GM12878 (cell line): ENCODE results near the gene PAX3. TPM values are rescaled to one million over a fixed set of nuclear protein-coding genes. Genes with fewer than 3 reads are reported as not detected.

Experiments
- ATAC-seq: fragments of 200-7000 bp; cut with Tn5 transposase; 3 replicates; pipeline ENCODE4 v1.9.1; 2020; ENCODE audit warnings: mild to moderate bottlenecking, moderate library complexity
- BruUV-seq: library from RNA; stranded (reverse); fragments of 400-500 nt; replicated peaks from 2 replicates; lab custom pipeline; 2021; lab: Mats Ljungman, UMichigan
- CTCF ChIA-PET: fragments of 300-600 bp; sonication (Branson Sonifier 250); formaldehyde crosslinking; extraction: SDS; loops from one replicate; lab custom pipeline; 2021; ENCODE audit warnings: inconsistent platforms; lab: Yijun Ruan, JAX
- POLR2A ChIA-PET: fragments of 350-600 bp; formaldehyde crosslinking; extraction: SDS; loops from one replicate; lab custom pipeline; 2021; ENCODE audit warnings: inconsistent platforms; lab: Charles Lee
- RAD21 ChIA-PET: fragments of 300-600 bp; sonication (Branson Sonifier 250); formaldehyde crosslinking; loops from one replicate; lab custom pipeline; 2023; ENCODE audit warnings: antibody characterized with exemption; ENCODE audit not compliant: unreplicated experiment; lab: Charles Lee
- SMC1A ChIA-PET: fragments of 300-600 bp; sonication (Branson Sonifier 250); formaldehyde crosslinking; loops from one replicate; lab custom pipeline; 2023; ENCODE audit not compliant: unreplicated experiment, uncharacterized antibody; lab: Charles Lee
- DNase-seq: peaks from one replicate; pipeline ENCODE4 v3.0.0-alpha.2; 2011; ENCODE audit warnings: low read depth, low spot score
- FAIRE-seq: peaks from 3 replicates; lab custom pipeline; 2011; peaks lifted over from hg19 to GRCh38; lab: Jason Lieb, UNC
- H2AFZ ChIP-seq: 2 replicates; pipeline ENCODE4 v1.6.0; 2011; ENCODE audit warnings: low read depth, low read length, control low read depth; ENCODE audit not compliant: control insufficient read depth
- H3K27ac ChIP-seq: 2 replicates; pipeline ENCODE4 v1.5.1; 2011; ENCODE audit warnings: control low read depth; ENCODE audit not compliant: control insufficient read depth, insufficient read depth
- H3K27me3 ChIP-seq, 2 experiments: replicated peaks in 1 of 2; 2 replicates each; pipeline versions ENCODE4 v1.6.0 to v1.6.1; 2011; ENCODE audit warnings: low read length in 1 of 2; ENCODE audit not compliant: control insufficient read depth in 2 of 2, insufficient read depth in 2 of 2
- H3K36me3 ChIP-seq, 2 experiments: 2 replicates each; pipeline ENCODE4 v1.5.1; 2011; ENCODE audit warnings: low read length in 1 of 2; ENCODE audit not compliant: control insufficient read depth in 2 of 2, insufficient read depth in 2 of 2
- H3K4me1 ChIP-seq: 2 replicates; pipeline ENCODE4 v1.6.1; 2011; ENCODE audit warnings: mild to moderate bottlenecking, low read length, moderate library complexity, mixed read lengths; ENCODE audit not compliant: control insufficient read depth, insufficient read depth
- H3K4me2 ChIP-seq: 2 replicates; pipeline ENCODE4 v1.6.0; 2011; ENCODE audit warnings: control low read depth; ENCODE audit not compliant: control insufficient read depth, insufficient read depth
- H3K4me3 ChIP-seq: fragments of 200-600 bp; sonication (generic); 2 replicates; pipeline ENCODE4 v1.5.1; 2016
- H3K79me2 ChIP-seq: 2 replicates; pipeline ENCODE4 v1.6.0; 2011; ENCODE audit warnings: low read length; ENCODE audit not compliant: control insufficient read depth, insufficient read depth
- H3K9ac ChIP-seq: 2 replicates; pipeline ENCODE4 v1.8.0; 2011; ENCODE audit warnings: low read length, control low read depth, mixed read lengths; ENCODE audit not compliant: control insufficient read depth, insufficient read depth
- H3K9me3 ChIP-seq: replicated peaks from 3 replicates; pipeline ENCODE4 v1.5.1; 2011; ENCODE audit warnings: mild to moderate bottlenecking, low read length; ENCODE audit not compliant: control insufficient read depth, insufficient read depth
- H4K20me1 ChIP-seq: 2 replicates; pipeline ENCODE4 v1.6.0; 2011; ENCODE audit not compliant: control insufficient read depth, insufficient read depth
- JUNB ChIP-seq: IDR thresholded peaks from 2 replicates; pipeline ENCODE4 v1.6.1; 2016; ENCODE audit warnings: antibody characterized with exemption, mild to moderate bottlenecking
- RUNX3 ChIP-seq: IDR thresholded peaks from 2 replicates; pipeline ENCODE4 v1.6.1; 2012; ENCODE audit warnings: low read length, inconsistent platforms
- SPI1 ChIP-seq: IDR thresholded peaks from 2 replicates; pipeline ENCODE4 v1.6.1; 2011; ENCODE audit warnings: low read depth, mild to moderate bottlenecking, low read length, moderate library complexity, borderline replicate concordance; ENCODE audit not compliant: insufficient read depth
- STAT1 ChIP-seq: fragments of 450-650 bp; conservative IDR thresholded peaks from 2 replicates; pipeline ENCODE4 v1.6.1; 2014; ENCODE audit warnings: antibody characterized with exemption, mild to moderate bottlenecking
- STAT3 ChIP-seq: IDR thresholded peaks from 2 replicates; pipeline ENCODE4 v1.6.1; 2011; ENCODE audit warnings: low read depth, low read length, improper control_type of control experiment
- USF1 ChIP-seq: IDR thresholded peaks from 2 replicates; pipeline ENCODE4 v1.6.1; 2011; ENCODE audit warnings: borderline replicate concordance, low read depth, mild to moderate bottlenecking, moderate library complexity, mixed read lengths, low read length; ENCODE audit not compliant: insufficient read depth; ENCODE audit errors: extremely low read length
- WGBS: methylation state at CpG from one replicate; pipeline ENCODE4 v1.1.6; 2016; ENCODE audit warnings: low lambda C conversion rate; ENCODE audit not compliant: insufficient replicate concordance, insufficient coverage; ENCODE audit errors: missing lambda C conversion rate; 5-methylcytosine and 5-hydroxymethylcytosine counted together
- in situ Hi-C: fragments of 300-500 bp; cut with MboI; formaldehyde crosslinking; loops from 9 replicates; pipeline ENCODE4 v1.14.3; 2018; ENCODE audit warnings: mixed read lengths
- intact Hi-C: fragments of 100-400 bp; cut with micrococcal nuclease; formaldehyde crosslinking; loops from one replicate; pipeline ENCODE4 v1.14.2; 2022; ENCODE audit not compliant: unreplicated experiment
- polyA plus RNA-seq, 11 experiments: library from polyadenylated mRNA; depleted of rRNA in 4 of 11; unstranded in 6 of 11; stranded (reverse) in 5 of 11; fragments of >200 nt; fragmentation: Nextera tagmentation in 4 of 11; fragmentation: Illumina TruSeq in 1 of 11; extraction: Ambion mirVana in 4 of 11; extraction: Trizol in 1 of 11; gene quantifications; 1 replicate in 1 of 11; 2 replicates in 10 of 11; pipeline versions ENCODE4 v1.2.1 to v1.2.3, GENCODE V29; 2011 to 2016; ENCODE audit warnings: inconsistent platforms in 2 of 11, missing spikeins in 2 of 11, low read depth in 1 of 11
- total RNA-seq, 4 experiments: library from RNA; depleted of rRNA in 3 of 4; stranded (reverse); fragments of >200 nt in 3 of 4; fragmentation: Illumina TruSeq in 1 of 4; extraction: Trizol in 1 of 4; gene quantifications; 2 replicates each; pipeline versions ENCODE4 v1.2.1 to v1.2.3, GENCODE V29; 2013 to 2021

The PAX3 gene
- total and polyA plus RNA-seq, 10 of the 15 experiments (the other 5 are each of a cell fraction or from before 2014, with no cell fraction given), result not detected

GRCh38 chr2:222306393-222307142 lies 7.8 kb upstream of the PAX3 start:
- TF ChIP-seq JUNB (no peak), STAT1 (no peak), STAT3 (no peak), RUNX3 (peak; percentile 45; the same call in 1 of the 2 replicates), SPI1 (no peak), USF1 (no peak)
- WGBS, result 17% methylated on average over 27 of the region's 27 CpGs
- H3K36me3 ChIP-seq, result no peaks in the 10 kb centered on the region
- no peak overlapping the region for H3K9ac ChIP-seq
- BruUV-seq, result no TSS peak
- no peaks in the 10 kb centered on the region for H4K20me1 ChIP-seq
- POLR2A ChIA-PET, result no interaction called here
- ATAC-seq (peak; percentile 16), FAIRE-seq (peak; percentile 41), DNase-seq (no peak)
- H3K27ac ChIP-seq, result no peak overlapping the region
- H2AFZ ChIP-seq, result peak overlapping the region; percentile 72
- H3K4me3 ChIP-seq, result peak overlapping the region; percentile 56
- peaks cover 13% of the 10 kb centered on the region for H3K4me1 ChIP-seq
- in situ Hi-C loops, result loop anchor here (25.0 kb wide), 1 partner anchor 606 kb away; no protein-coding TSS in a partner anchor
- CTCF ChIA-PET, result interaction anchor here (1.3 kb wide), 1 partner anchor 11 kb away, joined by 4 read pairs; no protein-coding TSS in a partner anchor
- no peaks in the 10 kb centered on the region for H3K79me2 ChIP-seq
- no peaks in the 10 kb centered on the region; the same call in 2 of the 3 replicates for H3K9me3 ChIP-seq
- SMC1A ChIA-PET, result interaction anchor here (1.3 kb wide), 1 partner anchor 82 kb away, joined by 4 read pairs; no protein-coding TSS in a partner anchor
- intact Hi-C loops, result no loop called here
- RAD21 ChIA-PET, result no interaction called here
- H3K4me2 ChIP-seq, result peak overlapping the region; percentile 97
- H3K27me3 ChIP-seq, result peaks cover 26 to 66% of the 10 kb centered on the region in 2 experiments
